HepG2 (cell line): ENCODE data around the gene PPM1H. TPM values are rescaled to one million over a fixed set of nuclear protein-coding genes. Genes with fewer than 3 reads are reported as not detected.

Source experiments
- ATAC-seq: fragments of 200-7000 bp; cut with Tn5 transposase; 3 replicates; pipeline ENCODE4 v1.9.1; 2020; ENCODE audit warnings: mild to moderate bottlenecking, moderate library complexity
- BruUV-seq: library from RNA; stranded (reverse); fragments of 400-500 nt; replicated peaks from 2 replicates; lab custom pipeline; 2021; lab: Mats Ljungman, UMichigan
- CTCF ChIA-PET: fragments of 300-600 bp; formaldehyde crosslinking; extraction: SDS; loops from one replicate; lab custom pipeline; 2021; ENCODE audit warnings: low total read pairs, inconsistent platforms, low intra/inter-chr PET ratio; lab: Yijun Ruan, JAX
- POLR2A ChIA-PET: fragments of 350-600 bp; sonication (Branson Sonifier 250); formaldehyde crosslinking; loops from one replicate; lab custom pipeline; 2020; ENCODE audit warnings: antibody characterized with exemption, inconsistent platforms; lab: Yijun Ruan, JAX
- DNase-seq: peaks from one replicate; pipeline ENCODE4 v3.0.0-alpha.2; 2015; ENCODE audit warnings: low spot score
- FAIRE-seq: peaks from 3 replicates; lab custom pipeline; 2011; peaks lifted over from hg19 to GRCh38; lab: Jason Lieb, UNC
- H2AFZ ChIP-seq: one replicate; pipeline ENCODE4 v1.6.1; 2011; ENCODE audit warnings: low read length, inconsistent platforms
- H3K27ac ChIP-seq: fragments of 300-600 bp; 3 replicates; pipeline ENCODE4 v1.8.0; 2011; ENCODE audit warnings: mixed run types, mild to moderate bottlenecking, mixed read lengths, low read length, inconsistent platforms; ENCODE audit not compliant: insufficient read depth; ENCODE audit errors: extremely low read length
- H3K27me3 ChIP-seq, 2 experiments: fragments of 200-600 bp in 1 of 2; 2 replicates in 1 of 2; 3 replicates in 1 of 2; pipeline versions ENCODE4 v1.6.0 to v1.8.0; 2011; ENCODE audit warnings: low read length in 2 of 2, mild to moderate bottlenecking in 2 of 2, moderate library complexity in 2 of 2, inconsistent platforms in 1 of 2; ENCODE audit not compliant: insufficient read depth in 2 of 2, control insufficient read depth in 1 of 2
- H3K36me3 ChIP-seq, 2 experiments: fragments of 200-600 bp in 1 of 2; replicated peaks in 1 of 2; 2 replicates in 1 of 2; 3 replicates in 1 of 2; pipeline versions ENCODE4 v1.5.1 to v1.8.0; 2011; ENCODE audit warnings: low read length in 2 of 2, inconsistent platforms in 1 of 2; ENCODE audit not compliant: insufficient read depth in 2 of 2, control insufficient read depth in 1 of 2
- H3K4me1 ChIP-seq: 2 replicates; pipeline ENCODE4 v1.5.1; 2012; ENCODE audit warnings: low read length, inconsistent platforms; ENCODE audit not compliant: insufficient read depth
- H3K4me2 ChIP-seq: 2 replicates; pipeline ENCODE4 v1.6.0; 2011; ENCODE audit warnings: low read depth, low read length, inconsistent platforms
- H3K4me3 ChIP-seq, 3 experiments: fragments of 200-600 bp in 1 of 3; sonication (generic), shearing (Covaris generic) in 1 of 3; replicated peaks in 1 of 3; 2 replicates each; pipeline ENCODE4 v1.5.1; 2011 to 2016; ENCODE audit warnings: low read length in 3 of 3, inconsistent platforms in 2 of 3, low read depth in 2 of 3, mild to moderate bottlenecking in 2 of 3, control low read depth in 1 of 3, mixed read lengths in 1 of 3; ENCODE audit not compliant: insufficient read depth in 1 of 3
- H3K79me2 ChIP-seq: one replicate; pipeline ENCODE4 v1.6.1; 2011; ENCODE audit warnings: low read length, inconsistent platforms; ENCODE audit not compliant: insufficient read depth
- H3K9ac ChIP-seq: 2 replicates; pipeline ENCODE4 v1.6.0; 2011; ENCODE audit warnings: mild to moderate bottlenecking, low read depth, low read length, inconsistent platforms; ENCODE audit not compliant: insufficient read depth
- H3K9me3 ChIP-seq: 2 replicates; pipeline ENCODE4 v1.5.1; 2012; ENCODE audit warnings: mild to moderate bottlenecking, low read length
- H4K20me1 ChIP-seq: 2 replicates; pipeline ENCODE4 v1.6.0; 2011; ENCODE audit warnings: inconsistent platforms, mild to moderate bottlenecking, low read length, moderate library complexity; ENCODE audit not compliant: insufficient read depth
- IKZF4 ChIP-seq: sonication (generic); formaldehyde crosslinking; IDR thresholded peaks from 2 replicates; pipeline ENCODE4 v1.5.1; 2020; ENCODE audit warnings: borderline replicate concordance, mild to moderate bottlenecking, low read depth, missing genetic modification reagents; ENCODE audit errors: not compliant biosample characterization
- JUN ChIP-seq: sonication (generic); formaldehyde crosslinking; IDR thresholded peaks from 2 replicates; pipeline ENCODE4 v1.4.0; 2020; ENCODE audit warnings: mild to moderate bottlenecking, missing genetic modification reagents
- PAX8 ChIP-seq: sonication (generic); formaldehyde crosslinking; IDR thresholded peaks from 2 replicates; pipeline ENCODE4 v1.8.0; 2022; ENCODE audit warnings: mild to moderate bottlenecking, missing genetic modification reagents, borderline replicate concordance
- POLR2G ChIP-seq: fragments of 200-400 bp; formaldehyde crosslinking; IDR thresholded peaks from 2 replicates; pipeline ENCODE4 v1.6.1; 2018; ENCODE audit warnings: mild to moderate bottlenecking, low read depth, low read length, moderate library complexity
- SMC3 ChIP-seq: IDR thresholded peaks from 2 replicates; pipeline ENCODE4 v1.6.1; 2011; ENCODE audit warnings: low read length, improper control_type of control experiment
- ZFP90 ChIP-seq: sonication (generic); formaldehyde crosslinking; IDR thresholded peaks from 2 replicates; pipeline ENCODE4 v1.8.0; 2022; ENCODE audit warnings: missing genetic modification reagents, mild to moderate bottlenecking, inconsistent platforms, borderline replicate concordance
- ZNF225 ChIP-seq: sonication (generic); formaldehyde crosslinking; IDR thresholded peaks from 2 replicates; pipeline ENCODE4 v1.4.0; 2020; ENCODE audit warnings: mild to moderate bottlenecking, missing genetic modification reagents
- ZNF496 ChIP-seq: sonication (generic); formaldehyde crosslinking; IDR thresholded peaks from 2 replicates; pipeline ENCODE4 v1.8.1; 2023; ENCODE audit warnings: mild to moderate bottlenecking, moderate library complexity, missing genetic modification reagents; ENCODE audit not compliant: insufficient replicate concordance
- ZNF530 ChIP-seq: sonication (generic); formaldehyde crosslinking; IDR thresholded peaks from 2 replicates; pipeline ENCODE4 v1.5.0; 2020; ENCODE audit warnings: low read depth, mild to moderate bottlenecking, missing genetic modification reagents
- ZNF644 ChIP-seq: IDR thresholded peaks from 2 replicates; pipeline ENCODE4 v1.6.1; 2016; ENCODE audit warnings: low read depth
- WGBS: methylation state at CpG from one replicate; pipeline ENCODE4 v1.1.6; 2017; ENCODE audit warnings: low lambda C conversion rate; 5-methylcytosine and 5-hydroxymethylcytosine counted together
- in situ Hi-C: cut with HindIII; loops from 2 replicates; pipeline ENCODE4 v1.10.0; 2017; ENCODE audit warnings: low pct_unique_long_range_greater_than_20kb; ENCODE audit not compliant: extremely low pct_ligation_motif_present
- intact Hi-C: fragments of 100-400 bp; cut with micrococcal nuclease; formaldehyde crosslinking; loops from one replicate; pipeline ENCODE4 v1.10.0; 2022; ENCODE audit not compliant: unreplicated experiment
- polyA plus RNA-seq, 8 experiments: library from polyadenylated mRNA; depleted of rRNA in 3 of 8; stranded (reverse) in 7 of 8; unstranded in 1 of 8; fragments of >200 nt; fragmentation: Illumina TruSeq in 4 of 8; extraction: Trizol in 4 of 8; gene quantifications; 2 replicates each; pipeline versions ENCODE4 v1.2.1 to v1.2.3, GENCODE V29; 2011 to 2016; ENCODE audit warnings: low read depth in 4 of 8, missing spikeins in 1 of 8, mixed read lengths in 1 of 8; ENCODE audit not compliant: insufficient read depth in 1 of 8
- total RNA-seq, 5 experiments: library from RNA; depleted of rRNA; stranded (reverse); fragments of >200 nt; fragmentation: Illumina TruSeq; extraction: Trizol; gene quantifications; 2 replicates each; pipeline ENCODE4 v1.2.3, GENCODE V29; 2016; ENCODE audit warnings: low read depth in 1 of 5
- TF ChIP-seq, protein P1 (sequence below): sonication (generic); formaldehyde crosslinking; IDR thresholded peaks from 2 replicates; pipeline ENCODE4 v1.4.0; 2020; ENCODE audit warnings: missing genetic modification reagents
- TF ChIP-seq, protein P2 (sequence below): IDR thresholded peaks from 2 replicates; pipeline ENCODE4 v1.6.1; 2012; ENCODE audit warnings: inconsistent platforms
- TF ChIP-seq, protein P3 (sequence below): sonication (generic); formaldehyde crosslinking; IDR thresholded peaks from 2 replicates; pipeline ENCODE4 v1.8.0; 2023; ENCODE audit warnings: mild to moderate bottlenecking, missing genetic modification reagents
- TF ChIP-seq, protein P4 (sequence below): sonication (generic); formaldehyde crosslinking; IDR thresholded peaks from 2 replicates; pipeline ENCODE4 v1.8.0; 2022; ENCODE audit warnings: missing genetic modification reagents, mild to moderate bottlenecking, inconsistent platforms, borderline replicate concordance

Gene PPM1H
- total and polyA plus RNA-seq, 2 of the 13 experiments (the other 11 are each of a cell fraction or from before 2014, with no cell fraction given): 29.1 to 38.1 TPM

DNA sequence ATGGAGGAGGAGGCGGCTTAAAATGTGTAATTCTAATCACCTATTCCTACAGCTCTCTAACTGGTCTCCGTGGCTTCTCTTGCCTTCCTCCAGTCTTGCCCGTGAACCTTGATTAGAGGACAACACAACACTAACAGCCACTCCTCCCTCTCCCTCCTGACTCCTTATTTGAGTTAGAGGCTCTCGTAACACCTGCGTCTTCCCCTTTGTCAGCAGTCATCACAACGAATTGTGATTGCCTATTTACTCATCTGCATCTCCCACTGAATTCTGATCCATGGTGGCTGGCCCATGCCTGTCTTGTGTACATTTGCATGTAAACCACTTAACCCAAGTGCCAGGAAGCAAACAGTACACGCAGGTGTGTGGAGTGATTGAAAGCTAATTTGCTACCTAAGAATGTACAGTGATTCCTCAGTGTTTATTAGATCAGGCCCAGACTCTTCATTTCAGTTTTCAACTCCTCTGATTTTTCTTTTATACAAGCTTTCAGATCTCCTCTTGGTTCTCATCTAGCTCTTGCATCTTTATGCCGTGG lies 313.8 kb downstream of the PPM1H start:
- ChIA-PET POLR2A (no interaction called here), CTCF (no interaction called here)
- WGBS: 61% methylated on average over 8 of the region's 8 CpGs
- Histone ChIP-seq H3K4me2 (no peak overlapping the region), H3K36me3 (no peaks in the 10 kb centered on the region), H4K20me1 (no peaks in the 10 kb centered on the region; the same call in 1 of the 2 replicates), H3K9ac (no peak overlapping the region), H3K79me2 (no peaks in the 10 kb centered on the region), H3K4me1 (peaks cover 21% of the 10 kb centered on the region), H2AFZ (no peak overlapping the region), H3K27ac (no peak overlapping the region), H3K9me3 (no peaks in the 10 kb centered on the region), H3K27me3 (no peaks in the 10 kb centered on the region), H3K4me3 (no peak overlapping the region)
- DNase-seq (no peak), ATAC-seq (no peak), FAIRE-seq (no peak)
- no TSS peak for BruUV-seq
- intact Hi-C loops: no loop called here
- TF ChIP-seq ZNF225 (CRISPR knock-in tag) (no peak), IKZF4 (CRISPR knock-in tag) (no peak), ZNF530 (CRISPR knock-in tag) (no peak), JUN (no peak), PAX8 (no peak)
- in situ Hi-C loops: no loop called here

DNA sequence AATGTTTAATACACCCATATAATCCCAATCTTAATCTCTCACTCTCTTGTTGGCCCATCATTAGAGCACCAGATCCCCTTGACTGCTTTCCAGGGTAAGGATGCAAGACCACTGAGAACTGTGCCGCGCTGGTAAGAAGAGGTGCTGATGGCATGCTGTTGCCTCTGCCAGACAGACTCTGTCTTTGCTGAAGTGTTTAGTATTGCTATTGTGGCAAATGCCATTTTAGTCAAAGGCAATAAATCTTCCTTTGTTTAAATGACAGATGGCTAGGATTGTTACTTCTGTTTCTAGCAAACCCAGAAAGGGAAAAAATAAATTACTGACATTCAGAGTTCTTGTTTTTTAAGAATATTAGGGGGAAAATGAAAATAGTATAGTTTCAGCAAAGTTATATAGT lies 316.0 kb downstream of the PPM1H start:
- FAIRE-seq (no peak), ATAC-seq (no peak), DNase-seq (no peak)
- in situ Hi-C loops: no loop called here
- Histone ChIP-seq H3K9me3 (no peaks in the 10 kb centered on the region), H3K27ac (no peak overlapping the region), H3K79me2 (no peaks in the 10 kb centered on the region), H4K20me1 (no peaks in the 10 kb centered on the region; the same call in 1 of the 2 replicates), H2AFZ (no peak overlapping the region), H3K36me3 (no peaks in the 10 kb centered on the region), H3K9ac (no peak overlapping the region), H3K27me3 (no peaks in the 10 kb centered on the region), H3K4me3 (no peak overlapping the region), H3K4me1 (peaks cover 12% of the 10 kb centered on the region), H3K4me2 (no peak overlapping the region)
- intact Hi-C loops: no loop called here
- WGBS: 100% methylated on average over 2 of the region's 2 CpGs
- no peak for TF ChIP-seq ZNF644 (CRISPR knock-in tag)
- TF ChIP-seq SMC3: no peak
- TF ChIP-seq ZFP90 (CRISPR knock-in tag): no peak
- TF ChIP-seq POLR2G: no peak
- TF ChIP-seq, protein P1, sequence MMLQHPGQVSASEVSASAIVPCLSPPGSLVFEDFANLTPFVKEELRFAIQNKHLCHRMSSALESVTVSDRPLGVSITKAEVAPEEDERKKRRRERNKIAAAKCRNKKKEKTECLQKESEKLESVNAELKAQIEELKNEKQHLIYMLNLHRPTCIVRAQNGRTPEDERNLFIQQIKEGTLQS (CRISPR knock-in tag): no peak
- no peak for TF ChIP-seq ZNF496 (CRISPR knock-in tag)
- TF ChIP-seq, protein P2, sequence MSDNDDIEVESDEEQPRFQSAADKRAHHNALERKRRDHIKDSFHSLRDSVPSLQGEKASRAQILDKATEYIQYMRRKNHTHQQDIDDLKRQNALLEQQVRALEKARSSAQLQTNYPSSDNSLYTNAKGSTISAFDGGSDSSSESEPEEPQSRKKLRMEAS: no peak
- TF ChIP-seq, protein P3, sequence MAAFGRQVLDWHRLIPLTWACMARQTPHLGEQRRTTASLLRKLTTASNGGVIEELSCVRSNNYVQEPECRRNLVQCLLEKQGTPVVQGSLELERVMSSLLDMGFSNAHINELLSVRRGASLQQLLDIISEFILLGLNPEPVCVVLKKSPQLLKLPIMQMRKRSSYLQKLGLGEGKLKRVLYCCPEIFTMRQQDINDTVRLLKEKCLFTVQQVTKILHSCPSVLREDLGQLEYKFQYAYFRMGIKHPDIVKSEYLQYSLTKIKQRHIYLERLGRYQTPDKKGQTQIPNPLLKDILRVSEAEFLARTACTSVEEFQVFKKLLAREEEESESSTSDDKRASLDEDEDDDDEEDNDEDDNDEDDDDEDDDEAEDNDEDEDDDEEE (CRISPR knock-in tag): no peak
- TF ChIP-seq, protein P4, sequence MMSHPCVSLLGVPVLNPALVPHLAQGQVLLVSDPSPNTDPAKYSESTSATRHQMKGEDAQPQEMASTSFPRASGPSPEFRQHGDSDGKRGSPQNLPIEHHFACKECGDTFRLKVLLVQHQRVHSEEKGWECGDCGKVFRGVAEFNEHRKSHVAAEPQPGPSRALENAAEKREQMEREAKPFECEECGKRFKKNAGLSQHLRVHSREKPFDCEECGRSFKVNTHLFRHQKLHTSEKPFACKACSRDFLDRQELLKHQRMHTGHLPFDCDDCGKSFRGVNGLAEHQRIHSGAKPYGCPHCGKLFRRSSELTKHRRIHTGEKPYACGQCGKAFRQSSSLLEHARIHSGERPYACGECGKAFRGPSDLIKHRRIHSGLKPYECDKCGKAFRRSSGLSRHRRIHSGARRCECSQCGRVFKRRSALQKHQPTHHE (CRISPR knock-in tag): no peak
- CTCF ChIA-PET: no interaction called here
- BruUV-seq: no TSS peak
- POLR2A ChIA-PET: interaction anchor here (1.2 kb wide), 1 partner anchor 14 kb away, joined by 3 read pairs; no protein-coding TSS in a partner anchor
